AG08395 (cell line): Measurements from ENCODE around the gene SRCIN1.

Source experiments
- DNase-seq: peaks from one replicate; pipeline ENCODE4 v3.0.0; 2012; ENCODE audit warnings: mixed read lengths, low spot score

The SRCIN1 gene

GRCh38 chr17:38563362-38564253 is 42.1 kb downstream of the SRCIN1 start:
- no peak for DNase-seq

DNA sequence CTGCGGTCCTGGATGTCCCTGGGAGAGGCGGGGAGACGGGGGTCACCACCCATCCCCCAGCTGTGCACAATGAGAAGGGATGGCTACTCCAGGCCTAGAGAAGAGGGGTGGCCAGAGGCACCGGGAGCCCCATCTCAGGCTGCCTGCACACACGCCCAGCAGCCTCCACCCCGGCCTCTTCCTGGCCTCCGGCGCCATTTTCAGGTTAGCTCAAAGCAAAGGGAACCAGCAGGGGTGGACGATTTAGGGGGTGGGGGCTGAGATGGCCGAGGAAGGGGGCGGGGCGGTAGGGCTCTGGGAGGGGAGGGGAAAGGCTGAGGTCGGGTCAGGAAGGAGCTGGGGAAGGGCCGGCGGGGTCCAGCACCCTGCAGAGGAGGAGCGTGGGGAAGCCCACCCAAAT is 42.8 kb downstream of the SRCIN1 start:
- no peak for DNase-seq

GRCh38 chr17:38562215-38562569 is 43.6 kb downstream of the SRCIN1 start:
- DNase-seq, result no peak

- no peak for DNase-seq
Measured at GRCh38 chr17:38561416-38562214, 44.1 kb downstream of the SRCIN1 start.

GRCh38 chr17:38560503-38561318 is 45.0 kb downstream of the SRCIN1 start:
- DNase-seq, result peak; percentile 38

- no peak for DNase-seq
Measured at GRCh38 chr17:38559880-38560230, 45.9 kb downstream of the SRCIN1 start.

GRCh38 chr17:38559051-38559879 is 46.5 kb downstream of the SRCIN1 start:
- peak; percentile 52 for DNase-seq

DNA sequence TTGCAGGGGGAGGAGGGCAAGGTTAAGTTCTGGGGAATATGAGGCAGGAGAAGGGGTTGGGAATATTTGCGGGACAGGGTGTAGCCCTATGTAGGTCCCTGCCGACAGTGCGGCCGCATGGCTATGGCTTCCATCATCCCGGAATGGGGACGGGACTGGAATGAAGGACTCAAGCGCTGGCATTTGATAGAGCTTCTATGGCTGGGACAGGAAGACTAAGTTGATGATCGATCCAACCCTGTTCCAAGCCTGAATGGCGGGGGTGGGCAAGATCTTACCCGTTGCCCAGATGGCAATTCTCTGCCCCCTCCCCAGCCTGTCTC is 47.1 kb downstream of the SRCIN1 start:
- no peak for DNase-seq

GRCh38 chr17:38557836-38558727 is 47.7 kb downstream of the SRCIN1 start:
- DNase-seq, result peak; percentile 98

DNA sequence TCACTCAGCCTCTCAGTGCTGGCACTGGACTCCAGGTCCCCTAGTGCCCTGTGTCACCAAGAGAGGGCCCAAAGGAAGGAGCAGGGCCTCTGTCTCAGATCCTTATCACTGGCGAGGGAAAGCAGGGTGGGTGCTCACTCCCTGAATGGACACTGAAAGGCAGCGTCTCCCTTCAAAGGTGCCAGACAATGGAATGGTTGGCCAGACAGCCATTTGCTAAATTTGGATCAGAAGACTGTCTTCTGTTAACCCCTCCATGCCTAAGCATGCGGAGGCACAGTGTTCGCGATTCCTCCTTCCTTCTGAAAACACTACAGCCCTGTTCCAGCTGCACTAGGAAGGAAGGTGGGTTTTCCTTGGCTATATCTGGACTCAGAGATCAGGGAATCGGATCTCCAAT is 48.4 kb downstream of the SRCIN1 start:
- DNase-seq, result no peak

- no peak for DNase-seq
Measured at GRCh38 chr17:38556239-38556638, 49.5 kb downstream of the SRCIN1 start.

DNA sequence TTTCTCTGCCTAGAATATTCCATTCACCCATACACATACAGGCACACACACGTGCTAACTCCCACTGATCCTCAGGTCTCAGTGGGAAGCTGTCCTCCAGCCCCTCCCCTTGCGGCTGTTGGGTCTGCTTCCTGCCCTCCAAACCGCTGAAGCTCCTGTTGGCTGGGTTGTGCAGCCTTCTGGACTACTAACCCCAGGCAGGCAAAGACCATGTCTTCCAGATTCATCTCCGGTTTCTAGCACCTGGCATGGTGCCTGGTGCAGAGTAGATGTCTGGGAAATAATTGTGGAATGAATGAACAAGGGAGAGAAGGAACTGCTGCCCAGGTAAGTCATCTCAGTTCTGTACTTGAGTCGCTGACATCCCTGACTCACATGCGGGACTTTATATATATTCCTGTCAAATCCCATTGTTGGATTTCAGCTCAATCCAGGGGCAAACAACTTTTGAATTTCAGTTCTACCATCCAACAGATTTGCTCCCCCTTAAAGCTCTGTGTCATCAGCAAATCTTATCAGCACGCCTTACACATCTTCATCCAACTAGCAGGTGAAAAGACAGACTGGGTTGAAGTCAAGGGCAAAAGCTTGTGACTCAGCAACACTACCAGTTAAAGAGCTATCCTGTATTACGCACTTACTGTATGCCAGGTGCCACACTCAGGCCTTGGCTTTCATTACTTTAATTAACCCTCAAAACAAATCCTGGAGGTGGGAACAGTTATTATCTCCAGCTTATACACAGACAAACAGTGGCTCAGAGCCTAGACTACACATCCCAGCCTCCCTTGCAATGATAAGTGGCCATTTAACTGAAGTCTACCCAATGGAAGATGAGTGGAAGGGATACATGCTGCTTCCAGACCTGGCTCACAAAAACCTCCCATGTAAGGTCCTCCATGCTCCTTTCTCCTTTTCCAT is 51.1 kb downstream of the SRCIN1 start:
- DNase-seq, result no peak

DNA sequence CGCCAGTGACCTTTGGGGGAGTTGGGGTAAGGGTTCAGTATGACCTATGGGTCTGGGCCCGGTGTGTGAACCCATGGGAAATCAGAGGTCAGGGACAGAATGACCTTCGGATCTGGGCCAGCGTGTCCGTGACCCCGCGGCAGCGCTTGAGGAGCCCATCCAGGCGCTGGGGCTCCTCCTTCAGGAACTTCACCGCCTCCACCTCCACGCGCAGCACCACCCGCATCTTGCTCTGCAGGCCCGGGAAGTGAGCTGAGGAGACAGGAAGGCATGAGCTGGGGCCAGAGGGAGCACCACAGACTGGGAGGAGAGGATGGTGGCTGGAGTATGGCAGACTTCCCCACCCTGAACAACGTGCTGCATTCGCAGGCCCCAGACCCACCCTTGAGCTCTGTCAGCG is 53.4 kb downstream of the SRCIN1 start:
- no peak for DNase-seq

DNA sequence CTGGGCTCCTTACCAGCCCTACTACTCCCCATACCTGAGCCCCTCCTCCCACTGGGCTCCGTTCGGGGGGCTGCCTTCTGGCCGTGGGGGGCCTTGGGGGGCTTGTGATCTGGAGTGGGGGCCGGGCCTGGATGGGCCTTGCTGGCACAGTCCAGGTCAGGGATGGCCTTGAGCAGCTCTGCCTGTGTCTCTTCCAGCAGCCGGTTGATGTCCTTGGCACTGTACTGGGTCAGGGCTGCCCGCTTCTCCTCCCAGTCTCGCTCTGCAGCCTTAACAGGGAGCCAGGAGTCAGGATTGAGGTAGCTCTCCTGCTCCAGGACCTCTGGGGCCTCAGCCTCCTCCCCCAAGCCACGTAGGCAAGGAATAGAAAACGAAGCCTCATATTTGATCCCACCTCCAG is 54.6 kb downstream of the SRCIN1 start:
- DNase-seq, result no peak

DNA sequence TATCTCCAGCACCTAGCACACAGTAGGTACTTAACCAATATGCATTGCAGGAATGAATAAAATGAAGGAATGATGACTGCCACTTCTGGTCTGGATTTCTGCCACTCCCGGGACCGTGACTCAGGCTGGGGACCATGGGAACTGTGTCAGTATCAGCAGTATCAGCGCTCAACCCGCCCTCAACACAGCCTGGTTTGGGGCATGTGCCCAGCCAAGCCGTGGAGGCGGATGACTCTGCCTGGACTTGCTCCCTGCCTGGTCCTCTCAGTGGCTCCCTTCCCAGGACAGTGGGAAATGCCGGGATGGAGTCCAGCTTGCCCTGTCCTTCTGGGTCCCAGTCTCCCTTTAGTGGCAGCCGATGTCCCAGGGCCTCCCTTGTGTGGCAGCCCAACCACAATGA is 55.1 kb downstream of the SRCIN1 start:
- peak; percentile 67 for DNase-seq

DNA sequence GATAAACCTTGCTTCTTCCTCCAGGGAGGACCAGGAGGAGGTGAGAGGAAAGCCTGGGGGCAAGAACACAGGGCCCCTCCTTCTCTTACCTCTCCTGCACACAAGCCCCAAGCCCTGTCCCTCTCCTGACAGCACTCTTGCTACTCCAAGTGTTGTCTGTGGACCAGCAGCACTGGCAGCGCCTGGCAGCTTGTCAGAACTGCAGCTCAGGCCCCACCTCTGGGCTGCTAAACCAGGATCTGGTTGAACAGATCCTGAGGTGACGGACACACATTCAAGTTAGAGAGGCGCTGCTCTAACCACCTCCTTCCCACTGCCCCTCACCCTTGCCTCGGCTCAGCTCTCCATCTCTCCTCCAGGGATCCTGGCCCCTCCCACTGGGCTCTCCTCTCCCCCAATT is 56.5 kb downstream of the SRCIN1 start:
- no peak for DNase-seq

DNA sequence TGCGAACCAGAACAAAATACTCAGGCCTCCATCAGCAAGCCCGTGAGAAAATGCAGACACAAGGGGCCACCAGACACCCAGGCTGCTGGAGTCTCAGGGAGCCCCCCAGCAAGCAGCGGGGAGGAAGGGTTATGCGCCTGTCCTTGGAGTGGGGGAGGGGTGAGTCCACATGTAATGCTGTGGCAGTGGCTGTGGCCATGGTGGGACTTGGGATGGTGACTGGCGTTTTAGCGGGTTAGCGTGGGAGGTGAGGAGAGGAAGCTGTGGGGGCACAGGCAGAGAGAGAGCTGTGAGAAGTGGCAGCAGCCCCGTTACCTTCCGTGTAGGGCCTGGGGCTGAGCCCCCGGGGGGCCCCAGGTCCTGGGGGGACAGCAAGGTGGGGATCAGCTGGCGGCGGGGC is 58.3 kb downstream of the SRCIN1 start:
- DNase-seq, result no peak

DNA sequence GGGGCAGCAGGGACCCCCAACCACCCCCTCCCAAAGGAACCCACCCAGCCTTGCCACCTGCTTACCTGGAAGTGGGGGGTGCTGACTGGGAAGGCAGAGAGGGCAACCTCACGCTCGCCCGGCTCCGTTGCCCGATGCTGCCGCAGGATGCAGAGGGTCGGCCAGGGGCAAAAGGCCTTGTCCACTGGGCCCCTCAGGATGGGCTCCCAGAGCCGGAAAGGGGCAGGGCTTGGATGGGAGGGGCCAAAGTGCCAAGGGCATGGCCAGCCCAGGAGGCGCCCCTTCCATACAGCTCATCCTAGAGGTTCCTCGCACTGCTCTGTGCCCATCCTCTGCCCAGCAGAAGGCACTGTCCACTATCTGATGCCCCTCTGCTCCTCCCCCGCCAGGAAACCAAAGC is 59.4 kb downstream of the SRCIN1 start:
- no peak for DNase-seq

- no peak for DNase-seq
Measured at GRCh38 chr17:38545531-38546225, 60.1 kb downstream of the SRCIN1 start.
